Colonic mucosa (tissue), 4 donors: Measurements from ENCODE around the gene SMPDL3A. TPM values are rescaled to one million over a fixed set of nuclear protein-coding genes. Genes with fewer than 3 reads are reported as not detected.

ENCODE experiments used
- DNase-seq: peaks from one replicate; pipeline ENCODE4 v3.0.0-alpha.2; 2020
- H3K27ac ChIP-seq: fragments of 200-600 bp; one replicate; pipeline ENCODE4 v1.8.0; 2021
- H3K27me3 ChIP-seq: fragments of 200-600 bp; one replicate; pipeline ENCODE4 v1.8.0; 2021
- H3K36me3 ChIP-seq: fragments of 200-600 bp; one replicate; pipeline ENCODE4 v1.8.0; 2021
- H3K4me1 ChIP-seq: fragments of 200-600 bp; one replicate; pipeline ENCODE4 v1.8.0; 2021; ENCODE audit warnings: mild to moderate bottlenecking
- H3K4me3 ChIP-seq: fragments of 200-600 bp; one replicate; pipeline ENCODE4 v1.8.0; 2021
- H3K9ac ChIP-seq, 2 donors: one replicate each; pipeline ENCODE4 v1.7.0; 2013; ENCODE audit warnings: control low read depth in 2 of 2, low read depth in 2 of 2, low read length in 2 of 2
- H3K9me3 ChIP-seq: fragments of 200-600 bp; one replicate; pipeline ENCODE4 v1.8.0; 2021
- CTCF ChIP-seq: fragments of 200-600 bp; IDR thresholded peaks from one replicate; pipeline ENCODE4 v1.8.0; 2022; ENCODE audit warnings: antibody characterized with exemption, mild to moderate bottlenecking
- intact Hi-C: fragments of 100-400 bp; cut with DNase I; formaldehyde crosslinking; loops from one replicate; pipeline ENCODE4 v1.14.1; 2022
- total RNA-seq, 2 donors: library from RNA; stranded (reverse); fragmentation: NEBNext Ultra II Directional in 1 of 2; extraction: Animal tissue kit (Norgen Biotek cat#: 25700) in 1 of 2; gene quantifications; one replicate each; pipeline ENCODE4 v1.2.1, GENCODE V29; 2021
- donor health status: healthy.
- donor health status: DM: no; HTN: no; CAD: no.
- donor health status: DM: no; HTN: no; CAD: no.

SMPDL3A gene
- total RNA-seq, 2 donors from 2014 or later, result 47.5 to 86.5 TPM

- no peak overlapping the region for H3K27ac ChIP-seq
- no peaks in the 10 kb centered on the region for H3K36me3 ChIP-seq
These were observed 16.0 kb downstream of the SMPDL3A start for GRCh38 chr6:122804962-122805485.

GRCh38 chr6:122806291-122806690 lies 17.2 kb downstream of the SMPDL3A start:
- DNase-seq, result no peak
- H3K4me3 ChIP-seq, result no peak overlapping the region
- H3K9ac ChIP-seq, result no peak overlapping the region
- H3K27me3 ChIP-seq, result no peaks in the 10 kb centered on the region
- H3K4me1 ChIP-seq, result no peaks in the 10 kb centered on the region
- intact Hi-C loops, result no loop called here
- H3K9me3 ChIP-seq, result no peaks in the 10 kb centered on the region
- no peak for TF ChIP-seq CTCF
- no peak overlapping the region for H3K27ac ChIP-seq
- H3K36me3 ChIP-seq, result no peaks in the 10 kb centered on the region

More at GRCh38 chr6:122804962-122805485, 16.0 kb downstream of the SMPDL3A start:
- TF ChIP-seq CTCF, result no peak
- no peak overlapping the region for H3K4me3 ChIP-seq
- no peaks in the 10 kb centered on the region for H3K4me1 ChIP-seq
- H3K27me3 ChIP-seq, result no peaks in the 10 kb centered on the region
- no peak overlapping the region for H3K9ac ChIP-seq
- H3K9me3 ChIP-seq, result no peaks in the 10 kb centered on the region
- no peak for DNase-seq
- intact Hi-C loops, result no loop called here

- Histone ChIP-seq H3K4me3 (no peak overlapping the region), H3K27me3 (no peaks in the 10 kb centered on the region), H3K9me3 (no peaks in the 10 kb centered on the region), H3K4me1 (no peaks in the 10 kb centered on the region), H3K36me3 (no peaks in the 10 kb centered on the region), H3K9ac (no peak overlapping the region), H3K27ac (no peak overlapping the region)
- DNase-seq, result no peak
- intact Hi-C loops, result no loop called here
- TF ChIP-seq CTCF, result no peak
These were observed 19.2 kb downstream of the SMPDL3A start for GRCh38 chr6:122808121-122808885.

- no peak for DNase-seq
- no peak overlapping the region for H3K4me3 ChIP-seq
- intact Hi-C loops, result no loop called here
- TF ChIP-seq CTCF, result no peak
- H3K9ac ChIP-seq, result no peak overlapping the region
- no peaks in the 10 kb centered on the region for H3K9me3 ChIP-seq
- no peaks in the 10 kb centered on the region for H3K27me3 ChIP-seq
- no peak overlapping the region for H3K27ac ChIP-seq
- H3K36me3 ChIP-seq, result no peaks in the 10 kb centered on the region
- H3K4me1 ChIP-seq, result no peaks in the 10 kb centered on the region
These were observed 19.9 kb downstream of the SMPDL3A start for GRCh38 chr6:122809001-122809400.

- DNase-seq, result no peak
- intact Hi-C loops, result no loop called here
These were observed 20.6 kb downstream of the SMPDL3A start for GRCh38 chr6:122809691-122810090.

More at GRCh38 chr6:122809691-122810090, 20.6 kb downstream of the SMPDL3A start:
- Histone ChIP-seq H3K9me3 (no peaks in the 10 kb centered on the region), H3K27me3 (no peaks in the 10 kb centered on the region), H3K4me1 (no peaks in the 10 kb centered on the region), H3K27ac (no peak overlapping the region), H3K36me3 (no peaks in the 10 kb centered on the region), H3K4me3 (no peak overlapping the region), H3K9ac (no peak overlapping the region)
- TF ChIP-seq CTCF, result no peak
